ENCODE measurements around the gene BRAF.

The BRAF gene

DNA sequence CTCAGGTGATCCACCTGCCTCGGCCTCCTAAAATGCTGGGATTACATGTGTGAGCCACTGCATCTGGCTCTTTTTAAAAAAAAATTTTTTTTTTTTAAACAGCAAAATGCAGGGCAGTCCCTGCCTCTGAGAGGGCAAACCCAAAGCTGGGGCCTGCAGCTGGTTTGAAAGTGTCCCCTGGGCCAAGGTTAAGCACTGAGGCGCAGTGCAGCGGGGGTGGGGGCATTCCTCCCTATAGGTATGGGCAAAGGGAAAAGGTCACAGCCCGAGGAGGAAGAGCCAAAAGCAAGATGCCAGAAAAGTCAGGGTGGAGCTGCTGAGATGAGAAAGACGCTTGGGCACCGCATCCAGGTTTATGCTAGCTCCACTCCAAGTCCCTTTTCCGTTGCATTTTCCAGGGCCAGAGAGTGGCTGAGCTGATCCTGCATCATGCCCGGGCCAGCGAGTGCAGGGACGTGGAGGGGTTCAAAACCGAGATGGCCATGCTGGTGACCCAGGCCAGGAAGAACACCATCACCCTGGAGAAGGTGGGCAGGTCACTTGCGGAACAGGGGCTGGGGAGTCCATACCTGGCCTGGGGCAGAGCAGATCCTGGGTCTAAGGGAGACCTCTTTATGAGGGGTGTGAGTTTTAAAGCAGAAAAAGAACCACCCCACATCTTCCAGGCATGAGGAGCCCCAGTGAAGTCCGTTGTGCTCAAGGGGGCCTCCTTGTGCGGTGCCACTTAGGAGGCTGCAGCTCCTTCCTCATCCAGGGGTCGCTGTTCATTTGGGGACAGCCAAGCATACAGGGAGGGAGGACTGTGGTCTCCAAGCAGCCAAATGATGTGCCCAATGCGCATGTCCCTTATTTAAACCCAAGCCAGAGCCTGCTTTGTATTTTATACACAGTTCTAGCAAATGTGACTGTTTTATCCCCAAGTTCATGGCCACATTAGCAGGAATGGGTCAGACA lies 235.3 kb downstream of the BRAF start:
- no peak overlapping the region for H3K9ac ChIP-seq (ENCODE audit: low read length)
- H3F3A ChIP-seq (ENCODE audit: insufficient read depth, low read length): no peaks in the 10 kb centered on the region
- H3K36me3 ChIP-seq (ENCODE audit: insufficient read depth, low read length): peaks cover 61% of the 10 kb centered on the region
- no peaks in the 10 kb centered on the region for H4K20me1 ChIP-seq (ENCODE audit: insufficient read depth, low read length)
- no peaks in the 10 kb centered on the region for H3K9me3 ChIP-seq (ENCODE audit: low read length)
- H3K9me2 ChIP-seq (ENCODE audit: low read depth, low read length): no peaks in the 10 kb centered on the region
- H3K4me3 ChIP-seq (ENCODE audit: low read depth, low read length, poor library complexity, severe bottlenecking): no peak overlapping the region
- H3K27me3 ChIP-seq (ENCODE audit: insufficient read depth, low read length): no peaks in the 10 kb centered on the region
- H3K27ac ChIP-seq (ENCODE audit: low read depth, low read length, poor library complexity, severe bottlenecking): no peak overlapping the region
- no peak overlapping the region for H2AFZ ChIP-seq (ENCODE audit: low read length)
- H3K4me1 ChIP-seq (ENCODE audit: insufficient read depth, low read length, severe bottlenecking): no peaks in the 10 kb centered on the region
- no peaks in the 10 kb centered on the region for H3K79me2 ChIP-seq (ENCODE audit: insufficient read depth, low read length)
- TF ChIP-seq, protein P1, sequence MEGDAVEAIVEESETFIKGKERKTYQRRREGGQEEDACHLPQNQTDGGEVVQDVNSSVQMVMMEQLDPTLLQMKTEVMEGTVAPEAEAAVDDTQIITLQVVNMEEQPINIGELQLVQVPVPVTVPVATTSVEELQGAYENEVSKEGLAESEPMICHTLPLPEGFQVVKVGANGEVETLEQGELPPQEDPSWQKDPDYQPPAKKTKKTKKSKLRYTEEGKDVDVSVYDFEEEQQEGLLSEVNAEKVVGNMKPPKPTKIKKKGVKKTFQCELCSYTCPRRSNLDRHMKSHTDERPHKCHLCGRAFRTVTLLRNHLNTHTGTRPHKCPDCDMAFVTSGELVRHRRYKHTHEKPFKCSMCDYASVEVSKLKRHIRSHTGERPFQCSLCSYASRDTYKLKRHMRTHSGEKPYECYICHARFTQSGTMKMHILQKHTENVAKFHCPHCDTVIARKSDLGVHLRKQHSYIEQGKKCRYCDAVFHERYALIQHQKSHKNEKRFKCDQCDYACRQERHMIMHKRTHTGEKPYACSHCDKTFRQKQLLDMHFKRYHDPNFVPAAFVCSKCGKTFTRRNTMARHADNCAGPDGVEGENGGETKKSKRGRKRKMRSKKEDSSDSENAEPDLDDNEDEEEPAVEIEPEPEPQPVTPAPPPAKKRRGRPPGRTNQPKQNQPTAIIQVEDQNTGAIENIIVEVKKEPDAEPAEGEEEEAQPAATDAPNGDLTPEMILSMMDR (IDR thresholded peaks at IDR 0.05; ENCODE audit: low read length): peak; percentile 38; the same call in 1 of the 2 replicates
- TF ChIP-seq EZH2 (IDR thresholded peaks at IDR 0.05; ENCODE audit: borderline replicate concordance, low read length): no peak
- no peak overlapping the region for H3K4me2 ChIP-seq (ENCODE audit: low read length)

DNA sequence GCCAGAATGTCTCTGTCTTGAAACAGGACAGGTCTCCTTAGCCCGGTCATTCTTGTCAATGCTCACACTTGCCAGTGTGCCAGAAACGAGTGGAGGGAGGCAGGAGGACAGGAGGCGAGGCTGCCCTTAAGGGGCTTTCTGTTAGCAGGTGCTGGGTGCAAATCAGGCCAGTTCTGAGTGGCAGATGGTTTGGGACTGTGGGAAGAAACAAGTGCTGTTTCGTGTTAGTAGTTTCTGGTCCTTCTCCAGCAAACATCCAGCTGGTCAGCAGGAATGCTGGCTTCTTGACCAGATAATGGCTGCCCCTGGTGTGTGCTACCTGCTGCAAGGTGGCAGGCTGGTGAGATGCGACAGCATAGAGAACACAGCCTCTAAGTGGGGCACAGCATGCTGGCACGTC lies 236.4 kb downstream of the BRAF start:
- no peaks in the 10 kb centered on the region for H3K27me3 ChIP-seq (ENCODE audit: insufficient read depth, low read length)
- H3K4me1 ChIP-seq (ENCODE audit: insufficient read depth, low read length, severe bottlenecking): no peaks in the 10 kb centered on the region
- H2AFZ ChIP-seq (ENCODE audit: low read length): no peak overlapping the region
- H3K9me2 ChIP-seq (ENCODE audit: low read depth, low read length): no peaks in the 10 kb centered on the region
- H3K4me2 ChIP-seq (ENCODE audit: low read length): no peak overlapping the region
- peaks cover 68% of the 10 kb centered on the region for H3K36me3 ChIP-seq (ENCODE audit: insufficient read depth, low read length)
- no peaks in the 10 kb centered on the region for H3K79me2 ChIP-seq (ENCODE audit: insufficient read depth, low read length)
- H3K9ac ChIP-seq (ENCODE audit: low read length): no peak overlapping the region
- no peak overlapping the region for H3K4me3 ChIP-seq (ENCODE audit: low read depth, low read length, poor library complexity, severe bottlenecking)
- no peaks in the 10 kb centered on the region for H3F3A ChIP-seq (ENCODE audit: insufficient read depth, low read length)
- H3K9me3 ChIP-seq (ENCODE audit: low read length): no peaks in the 10 kb centered on the region
- no peak overlapping the region for H3K27ac ChIP-seq (ENCODE audit: low read depth, low read length, poor library complexity, severe bottlenecking)
- H4K20me1 ChIP-seq (ENCODE audit: insufficient read depth, low read length): no peaks in the 10 kb centered on the region
- TF ChIP-seq EZH2 (IDR thresholded peaks at IDR 0.05; ENCODE audit: borderline replicate concordance, low read length): no peak
- TF ChIP-seq, protein P1 (IDR thresholded peaks at IDR 0.05; ENCODE audit: low read length): no peak

DNA sequence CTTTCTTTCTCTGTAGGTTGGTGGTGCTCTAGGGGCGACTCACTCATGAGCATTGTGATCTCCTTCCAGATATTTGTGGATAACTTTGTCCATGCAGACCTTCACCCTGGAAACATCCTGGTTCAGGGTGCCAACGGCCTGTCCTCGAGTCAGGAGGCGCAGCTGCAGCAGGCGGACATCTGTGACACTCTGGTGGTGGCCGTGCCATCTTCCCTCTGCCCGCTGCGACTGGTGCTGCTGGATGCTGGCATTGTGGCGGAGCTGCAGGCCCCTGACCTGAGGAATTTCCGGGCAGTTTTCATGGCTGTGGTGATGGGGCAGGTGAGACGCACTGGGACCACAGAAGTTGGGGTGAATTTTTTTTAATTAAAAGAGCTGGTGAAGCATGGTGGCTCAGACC lies 237.8 kb downstream of the BRAF start:
- Histone ChIP-seq H3K9ac (ENCODE audit: low read length) (no peak overlapping the region), H3K4me1 (ENCODE audit: insufficient read depth, low read length, severe bottlenecking) (no peaks in the 10 kb centered on the region), H3F3A (ENCODE audit: insufficient read depth, low read length) (no peaks in the 10 kb centered on the region), H3K4me2 (ENCODE audit: low read length) (no peak overlapping the region), H2AFZ (ENCODE audit: low read length) (no peak overlapping the region), H3K9me3 (ENCODE audit: low read length) (no peaks in the 10 kb centered on the region), H3K27me3 (ENCODE audit: insufficient read depth, low read length) (no peaks in the 10 kb centered on the region), H3K79me2 (ENCODE audit: insufficient read depth, low read length) (no peaks in the 10 kb centered on the region), H3K36me3 (ENCODE audit: insufficient read depth, low read length) (peaks cover 67% of the 10 kb centered on the region), H3K27ac (ENCODE audit: low read depth, low read length, poor library complexity, severe bottlenecking) (no peak overlapping the region), H3K4me3 (ENCODE audit: low read depth, low read length, poor library complexity, severe bottlenecking) (no peak overlapping the region), H3K9me2 (ENCODE audit: low read depth, low read length) (no peaks in the 10 kb centered on the region), H4K20me1 (ENCODE audit: insufficient read depth, low read length) (no peaks in the 10 kb centered on the region)
- TF ChIP-seq EZH2 (IDR thresholded peaks at IDR 0.05; ENCODE audit: borderline replicate concordance, low read length): no peak
- TF ChIP-seq, protein P1 (IDR thresholded peaks at IDR 0.05; ENCODE audit: low read length): no peak

Data from OCI-LY1 (cell line).